Measurements from ENCODE around the gene TK1.

TK1 gene

DNA sequence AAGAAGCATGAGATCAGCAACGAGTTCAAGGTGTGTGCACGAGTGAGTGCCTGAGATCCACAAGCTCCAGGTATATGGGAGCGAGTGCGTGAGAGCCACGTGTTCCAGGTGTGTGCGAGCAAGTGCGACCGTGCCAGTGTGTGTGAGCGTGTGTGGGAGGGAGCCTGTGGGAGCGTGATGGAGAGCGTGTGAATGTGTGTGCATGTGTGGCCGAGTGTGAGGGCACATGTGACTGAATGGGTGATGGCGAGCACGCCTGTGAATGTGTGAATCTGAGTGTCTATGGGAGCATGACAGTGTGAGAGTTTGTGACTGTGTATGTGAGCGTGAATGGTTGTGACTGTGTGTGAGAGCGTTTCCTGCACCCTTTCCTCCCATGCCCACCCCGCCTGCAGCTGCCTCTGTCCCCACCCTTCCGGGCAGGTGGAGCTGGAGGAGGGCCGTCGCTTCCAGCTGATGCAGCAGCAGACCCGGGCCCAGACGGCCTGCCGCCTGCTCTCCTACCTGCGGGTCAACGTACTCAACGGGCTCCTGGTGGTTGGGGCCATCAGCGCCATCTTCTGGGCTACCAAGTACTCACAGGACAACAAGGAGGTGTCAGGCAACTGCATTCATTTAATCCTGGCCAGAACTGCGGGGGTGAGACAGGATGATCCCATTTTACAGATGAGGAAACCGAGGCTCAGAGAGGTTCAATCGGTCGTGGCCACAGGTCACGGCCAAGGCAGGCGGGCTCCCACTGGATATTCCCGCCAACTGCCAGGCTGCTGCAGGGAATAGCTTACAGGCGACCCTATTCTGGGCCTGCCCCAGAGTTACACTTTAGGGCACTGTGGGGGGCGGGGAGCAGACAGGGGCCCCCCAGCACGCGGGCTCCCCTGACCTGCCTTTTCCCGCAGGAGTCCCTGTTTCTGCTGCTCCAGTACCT lies 52.6 kb downstream of the TK1 start:
- peak in 1 of 2 donors; percentile 60 for DNase-seq (ENCODE audit: low read depth in 2 of 2)

DNA sequence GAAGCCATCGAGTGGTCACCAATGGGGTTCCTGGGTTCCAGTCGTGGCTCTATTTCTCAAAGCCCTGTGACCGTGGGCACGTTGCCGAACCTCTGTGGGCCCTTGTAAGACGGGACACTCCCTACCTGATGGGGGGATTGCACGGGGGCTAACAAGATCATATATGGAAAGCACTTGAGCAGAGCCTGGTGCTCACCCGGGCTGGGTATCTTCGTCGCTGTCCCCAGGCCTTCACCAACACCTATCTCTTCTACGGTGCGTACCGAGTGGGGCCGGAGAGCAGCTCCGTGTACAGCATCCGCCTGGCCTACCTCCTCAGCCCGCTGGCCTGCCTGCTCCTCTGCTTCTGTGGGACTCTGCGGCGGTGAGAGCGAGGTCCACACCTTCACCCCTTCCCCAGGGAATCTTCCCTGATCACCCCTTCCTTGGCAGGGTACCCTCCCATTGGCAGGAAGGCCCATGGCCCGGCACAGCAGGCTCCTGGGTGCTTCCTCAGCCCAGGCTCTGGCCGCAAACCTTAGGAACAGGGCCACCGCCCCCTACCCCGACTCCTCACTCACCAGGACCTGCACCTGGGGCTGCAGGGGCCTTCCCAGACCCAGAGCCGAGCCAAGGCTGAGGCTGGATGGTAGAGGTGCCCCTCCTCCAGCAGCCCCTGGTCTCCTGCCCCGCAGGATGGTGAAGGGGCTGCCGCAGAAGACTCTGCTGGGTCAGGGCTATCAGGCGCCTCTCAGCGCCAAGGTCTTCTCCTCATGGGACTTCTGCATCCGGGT lies 53.5 kb downstream of the TK1 start:
- DNase-seq (ENCODE audit: low read depth in 2 of 2), result no peak

DNA sequence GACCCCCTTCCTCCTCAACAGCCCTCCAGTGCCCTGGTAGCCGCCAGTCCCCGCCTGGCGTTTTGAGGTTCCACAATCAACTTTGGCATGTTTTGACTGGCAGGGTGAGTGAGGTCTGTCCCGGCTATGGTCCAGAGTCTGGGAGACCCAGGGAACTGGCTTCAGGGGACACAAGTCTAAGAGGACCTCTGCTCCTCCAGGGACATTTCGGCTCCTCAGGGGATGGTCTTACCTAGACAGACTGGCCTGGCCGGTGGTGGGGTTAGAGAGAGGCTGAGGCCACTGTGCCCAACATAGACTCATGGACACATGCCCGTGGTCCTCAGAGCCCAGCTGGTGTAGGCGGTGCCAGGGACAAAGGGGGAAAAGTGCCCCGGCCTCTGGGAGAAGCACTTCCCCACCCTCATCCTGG lies 54.1 kb downstream of the TK1 start:
- DNase-seq (ENCODE audit: low read depth in 2 of 2), result no peak

DNA sequence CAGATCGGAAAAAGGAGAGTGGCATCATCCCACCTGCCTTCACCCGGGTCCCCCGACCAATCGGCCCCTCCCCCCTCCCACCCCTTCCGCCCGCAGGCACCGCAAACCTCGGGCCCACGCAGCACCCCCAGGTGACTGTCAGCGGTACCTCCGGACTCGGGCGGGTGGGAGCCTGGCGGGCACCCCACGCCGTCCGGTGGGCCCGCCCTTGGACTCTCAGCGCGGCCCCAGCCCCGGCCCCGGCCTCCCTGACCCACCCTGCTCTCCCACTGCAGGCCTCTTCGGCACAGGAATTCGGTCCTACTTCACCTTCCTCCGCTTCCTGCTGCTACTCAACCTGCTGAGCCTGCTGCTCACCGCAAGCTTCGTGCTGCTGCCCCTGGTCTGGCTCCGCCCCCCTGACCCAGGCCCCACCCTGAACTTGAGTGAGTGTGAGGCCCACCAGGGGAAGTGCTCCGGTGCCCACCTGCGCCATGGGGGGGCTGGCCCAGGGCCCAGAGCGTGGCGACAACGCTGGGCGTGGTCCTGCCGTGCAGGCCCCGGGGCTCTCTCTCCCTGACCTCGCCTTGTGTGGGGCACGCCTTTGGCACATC lies 54.7 kb downstream of the TK1 start:
- DNase-seq (ENCODE audit: low read depth in 2 of 2), result no peak

DNA sequence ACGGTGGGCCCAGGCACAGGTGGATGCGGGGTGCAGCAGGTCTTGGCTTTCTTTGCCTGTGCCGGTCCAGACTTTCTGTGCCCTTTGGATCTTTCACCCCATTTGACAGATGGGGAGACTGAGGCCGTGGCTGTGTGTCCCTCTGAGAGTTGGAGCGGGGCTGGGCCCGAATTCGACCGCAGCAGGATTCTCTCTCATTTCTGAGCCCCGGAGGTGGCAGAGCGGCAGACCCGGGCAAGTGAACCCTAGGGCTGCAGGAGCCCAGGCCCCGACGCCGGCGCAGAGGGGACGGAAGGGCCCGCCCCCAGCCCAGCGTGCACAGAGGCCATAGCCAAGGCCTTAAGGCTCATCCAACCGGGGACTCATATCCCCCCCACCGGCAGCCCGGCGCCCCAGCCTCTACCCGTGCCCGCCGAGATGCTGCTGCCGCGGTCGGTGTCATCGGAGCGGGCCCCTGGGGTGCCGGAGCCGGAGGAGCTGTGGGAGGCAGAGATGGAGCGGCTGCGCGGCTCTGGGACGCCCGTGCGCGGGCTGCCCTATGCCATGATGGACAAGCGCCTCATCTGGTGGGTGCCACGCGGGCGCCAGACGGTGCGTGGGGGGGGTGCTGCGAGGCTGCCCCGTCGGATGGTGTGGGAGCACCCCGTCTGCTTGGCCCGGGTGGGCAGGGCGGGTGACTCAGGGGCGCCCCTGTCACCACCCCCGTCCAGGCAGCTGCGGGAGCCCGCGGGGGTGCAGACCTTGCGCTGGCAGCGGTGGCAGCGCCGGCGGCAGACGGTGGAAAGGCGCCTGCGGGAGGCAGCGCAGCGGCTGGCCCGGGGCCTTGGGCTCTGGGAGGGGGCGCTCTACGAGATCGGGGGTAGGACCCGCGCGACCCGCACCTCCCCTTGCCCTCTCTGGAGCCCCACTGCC lies 55.4 kb downstream of the TK1 start:
- no peak for DNase-seq (ENCODE audit: low read depth in 2 of 2)

DNA sequence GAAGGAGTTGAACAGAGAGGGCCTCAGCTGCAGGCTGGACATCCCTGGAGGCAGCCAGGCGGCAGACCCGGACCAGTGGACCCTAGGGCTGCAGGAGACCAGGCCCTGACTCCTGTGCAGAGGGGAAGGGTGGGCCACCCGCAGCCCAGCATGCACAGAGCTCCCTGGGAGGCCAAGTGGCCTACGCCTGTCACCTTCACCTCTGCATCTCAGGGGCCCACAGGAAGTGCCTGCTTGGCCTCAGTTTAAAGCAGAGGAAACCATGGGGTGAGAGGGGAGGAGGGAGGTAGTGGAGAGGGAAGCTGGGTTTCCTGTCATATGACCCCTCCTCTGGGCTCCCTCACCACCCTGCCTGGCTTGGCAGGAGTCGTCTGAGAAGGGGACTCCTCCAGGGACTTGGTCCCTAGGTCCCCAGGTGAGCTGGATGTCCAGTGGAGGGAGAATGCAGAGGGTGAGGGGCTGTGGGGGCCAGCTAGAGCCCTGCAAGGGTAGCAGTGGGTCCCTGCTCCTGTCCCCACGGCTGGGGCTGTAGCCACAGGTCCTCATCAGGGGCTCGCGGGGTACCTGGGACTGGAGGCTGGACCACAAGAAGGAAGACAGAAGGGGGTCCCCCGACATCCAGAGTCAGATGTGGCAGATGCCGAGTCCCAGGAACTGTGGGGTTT lies 56.3 kb downstream of the TK1 start, which contains the start of gene TMC8:
Gene TMC8, plus strand, starts transcription at position 335 of the 665 bp plus-strand sequence. CDS start 818 bp downstream, outside the sequence.
- no peak for DNase-seq (ENCODE audit: low read depth in 2 of 2)

DNA sequence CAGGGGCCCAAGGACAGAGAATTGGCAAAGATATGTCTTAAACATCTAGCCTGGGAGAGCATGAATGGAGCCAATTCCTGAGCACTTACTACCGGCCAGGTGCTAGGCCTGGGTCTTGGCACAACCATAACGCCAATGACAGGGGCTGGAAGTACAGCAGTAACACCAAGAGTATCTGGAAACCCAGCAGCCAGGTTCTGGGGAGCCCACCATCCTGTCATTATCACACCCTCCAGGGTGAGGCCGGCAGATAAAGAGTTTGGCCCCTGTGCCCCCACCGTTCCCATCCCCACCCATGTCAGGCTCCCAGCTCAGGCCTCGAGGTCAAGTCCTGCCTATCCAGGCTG lies 56.8 kb downstream of the TK1 start:
- no peak for DNase-seq (ENCODE audit: low read depth in 2 of 2)

DNA sequence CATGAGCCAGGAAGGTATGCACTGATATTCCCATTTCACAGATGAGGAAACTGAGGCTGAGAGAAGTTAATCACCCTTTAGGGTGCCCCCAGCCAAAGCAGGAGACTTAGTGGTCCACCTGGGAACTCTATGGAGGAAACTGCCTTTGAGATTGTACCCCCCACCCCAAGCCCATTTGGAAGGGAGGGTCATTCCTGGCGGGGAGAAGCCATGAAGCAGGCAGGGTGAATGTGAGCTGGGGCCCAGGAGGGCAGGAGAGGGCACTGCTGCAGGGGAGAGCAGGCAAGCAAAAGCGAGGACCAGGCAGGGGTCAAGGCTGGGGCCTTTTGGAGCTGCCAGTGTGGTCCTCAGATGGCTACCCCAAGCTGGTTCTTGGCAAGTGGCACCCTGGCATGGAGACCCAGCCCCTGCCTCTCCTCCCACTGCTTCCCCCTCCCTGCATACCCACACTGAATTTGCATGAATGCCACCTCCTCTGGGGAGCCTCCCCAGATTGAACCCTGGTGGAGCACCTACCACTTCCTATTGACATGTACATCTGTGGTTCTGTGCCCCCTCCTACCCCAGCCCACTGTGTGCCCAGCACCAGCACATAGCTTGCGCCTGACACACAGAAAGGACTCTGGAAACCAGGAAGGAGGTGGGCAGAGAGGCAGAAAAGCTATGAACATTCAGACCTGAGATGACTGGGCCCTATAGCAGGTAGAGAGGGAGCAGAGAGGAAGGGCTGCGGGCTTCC lies 57.3 kb downstream of the TK1 start:
- no peak for DNase-seq (ENCODE audit: low read depth in 2 of 2)

DNA sequence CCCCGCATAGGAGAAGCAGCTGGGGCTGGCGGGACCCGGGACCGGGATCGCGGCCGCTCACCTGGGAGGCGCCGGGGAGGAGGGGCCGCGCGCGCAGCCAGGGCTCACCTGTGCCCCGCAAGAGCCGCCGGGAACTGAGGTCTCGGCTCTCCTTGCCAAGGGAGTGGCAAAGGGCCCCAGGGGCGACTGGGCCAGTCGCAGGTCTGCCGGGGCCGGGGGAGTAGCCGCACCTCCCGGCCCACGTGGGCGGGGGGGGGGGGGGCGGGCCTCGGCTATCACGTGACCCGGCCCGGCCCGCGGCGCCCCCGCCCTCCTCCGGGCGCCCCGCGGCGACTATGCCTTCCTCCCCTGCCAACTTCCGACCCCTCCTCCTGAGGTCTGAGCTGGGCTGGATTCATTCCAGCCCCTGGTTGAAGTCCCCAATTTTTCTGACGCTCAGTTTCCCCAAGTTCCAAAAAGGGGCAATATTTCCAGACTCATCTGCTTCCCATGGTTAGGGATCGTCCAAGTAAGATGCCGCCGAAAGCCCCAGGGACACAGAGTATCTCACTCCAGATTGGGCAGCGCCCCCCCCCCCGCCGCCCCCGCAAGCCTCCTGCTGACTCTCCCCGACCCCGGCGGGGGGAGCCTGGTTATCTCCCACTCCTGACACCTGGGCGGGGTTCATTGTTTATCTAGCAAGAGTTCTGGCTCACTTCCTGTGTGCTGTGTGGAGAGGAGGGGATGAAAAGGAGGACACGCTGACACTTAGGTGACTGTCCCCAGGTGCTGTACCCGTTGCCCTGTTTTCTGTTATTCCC lies 58.1 kb downstream of the TK1 start, which contains the start of gene TMC6:
Gene TMC6, minus strand, starts transcription at position 205 of the 800 bp plus-strand sequence. CDS start 1,923 bp downstream, outside the sequence.
- DNase-seq (ENCODE audit: low read depth in 2 of 2), result no peak

DNA sequence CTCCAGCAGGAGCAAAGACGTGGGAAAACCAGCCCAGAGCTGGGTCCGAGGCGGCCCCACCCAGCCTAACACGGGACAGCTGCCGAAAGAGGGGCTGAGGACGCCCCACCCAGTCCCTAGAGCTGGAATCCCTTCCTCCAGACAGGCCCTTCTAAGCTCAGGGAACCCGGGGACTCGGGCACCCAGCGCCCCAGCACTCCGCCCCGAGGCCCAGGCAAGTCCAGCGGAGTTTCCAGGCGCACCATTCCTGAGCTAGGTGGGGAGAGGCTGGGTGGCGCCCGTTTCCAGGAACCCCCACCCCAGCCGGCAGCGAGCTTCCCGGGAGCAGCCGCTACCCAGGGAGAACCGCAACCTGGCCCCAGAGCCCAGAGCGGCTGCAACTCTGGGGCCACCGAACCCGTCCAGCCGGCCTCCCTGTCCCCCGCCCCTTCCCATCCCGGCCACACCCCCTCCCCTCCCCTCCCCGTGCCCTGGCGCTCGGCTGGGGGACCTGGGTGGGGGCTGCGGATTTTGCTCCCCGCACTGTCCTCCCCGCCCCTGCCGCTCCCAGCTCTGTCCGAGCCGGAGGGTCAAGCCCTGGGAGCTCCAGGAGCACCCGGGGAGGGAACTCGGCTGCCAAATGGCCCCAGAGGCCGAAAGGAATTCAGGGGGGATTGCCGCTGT lies 58.8 kb downstream of the TK1 start:
- no peak for DNase-seq (ENCODE audit: low read depth in 2 of 2)

DNA sequence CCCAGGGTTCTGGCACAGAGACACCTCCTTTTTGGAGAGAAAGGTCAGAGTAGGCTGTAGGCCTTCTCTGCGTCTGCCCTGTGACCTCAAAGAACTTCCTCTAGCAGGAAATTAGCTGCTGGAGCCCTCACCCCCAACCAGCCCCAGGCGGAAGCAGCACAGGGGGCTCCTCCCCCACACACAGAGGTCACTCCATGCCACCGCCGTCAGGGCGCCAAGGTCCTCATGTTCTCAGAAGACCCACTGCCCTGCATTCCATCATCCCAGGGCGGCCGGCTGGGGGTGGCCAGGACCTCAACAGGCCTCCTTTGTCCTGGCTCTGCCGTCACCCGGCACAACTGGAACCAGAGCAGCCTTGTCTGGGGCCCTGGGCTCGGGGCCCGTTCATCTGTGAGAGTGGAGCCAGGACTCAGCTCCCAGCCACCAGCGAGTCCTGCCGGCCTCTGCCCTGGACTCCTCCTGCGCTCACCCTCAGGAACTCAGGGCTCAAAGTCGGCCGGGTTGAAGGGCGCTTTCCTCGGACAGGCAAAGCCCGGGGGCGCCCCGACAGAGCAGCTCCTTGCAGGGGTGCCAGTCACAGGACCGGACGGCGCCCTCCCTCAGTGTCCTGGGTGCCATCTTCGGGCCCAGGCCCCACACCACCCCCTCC lies 59.5 kb downstream of the TK1 start:
- no peak for DNase-seq (ENCODE audit: low read depth in 2 of 2)

DNA sequence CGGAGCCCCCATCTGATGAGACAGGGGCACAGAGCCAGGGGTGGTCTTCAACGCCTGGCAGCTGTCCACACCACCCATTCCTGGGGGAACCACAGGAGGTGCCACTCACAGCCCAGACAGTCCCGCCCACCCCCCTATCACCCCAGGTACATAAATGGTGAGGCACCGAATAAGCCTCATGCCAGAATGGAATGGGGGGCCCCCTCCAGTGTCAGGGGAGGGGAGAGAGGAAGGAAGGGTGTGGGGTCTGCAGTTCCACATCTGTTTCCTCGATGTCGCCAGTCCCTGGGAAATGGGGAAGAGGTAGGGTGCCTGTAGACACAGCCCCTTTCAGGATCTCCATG lies 60.0 kb downstream of the TK1 start:
- no peak for DNase-seq (ENCODE audit: low read depth in 2 of 2)

DNA sequence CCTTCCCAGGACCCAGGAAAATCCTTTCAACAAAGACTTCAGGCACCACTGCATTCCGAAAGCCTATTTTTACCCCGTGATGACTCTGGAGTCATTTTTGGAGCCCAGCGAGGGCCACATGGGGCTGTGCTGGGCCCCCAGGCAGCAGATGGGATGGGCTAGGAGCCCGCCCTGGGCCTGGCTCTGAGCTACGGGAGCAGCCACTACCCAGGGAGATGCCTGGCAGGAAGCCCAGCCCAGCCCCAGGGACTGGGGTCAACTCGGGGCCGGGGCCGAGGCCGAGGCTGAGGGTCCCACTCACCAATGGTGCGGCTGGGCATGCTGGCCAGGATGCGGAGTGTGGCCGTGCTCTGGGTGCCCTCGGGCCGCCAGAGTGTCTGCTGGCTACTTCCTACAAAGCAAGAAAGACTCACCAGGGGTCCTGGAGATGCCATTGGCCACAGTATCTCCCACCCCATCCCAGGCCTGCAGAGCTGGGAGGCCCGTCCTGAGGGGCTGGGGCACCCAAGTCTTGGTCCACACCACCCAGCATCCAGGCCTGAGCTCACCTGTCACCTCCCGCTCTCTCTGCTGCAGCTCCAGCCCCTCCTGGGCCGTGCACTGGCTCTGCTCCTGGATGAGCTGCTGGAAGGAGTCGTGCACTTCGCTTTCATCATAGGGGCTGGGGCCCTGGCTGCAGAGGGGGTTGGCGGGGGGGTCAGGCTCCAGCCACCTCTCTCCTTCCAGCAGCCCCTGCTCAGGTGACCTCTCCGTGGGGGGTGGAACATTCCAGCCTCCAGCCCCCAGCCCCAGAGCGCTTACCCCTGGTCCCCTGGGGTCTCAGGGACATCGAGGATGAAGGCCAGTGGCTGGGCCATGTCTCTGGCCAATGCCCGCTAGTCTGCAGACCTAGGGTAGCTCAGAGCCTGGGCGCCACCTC lies 60.6 kb downstream of the TK1 start:
- no peak for DNase-seq (ENCODE audit: low read depth in 2 of 2)

DNA sequence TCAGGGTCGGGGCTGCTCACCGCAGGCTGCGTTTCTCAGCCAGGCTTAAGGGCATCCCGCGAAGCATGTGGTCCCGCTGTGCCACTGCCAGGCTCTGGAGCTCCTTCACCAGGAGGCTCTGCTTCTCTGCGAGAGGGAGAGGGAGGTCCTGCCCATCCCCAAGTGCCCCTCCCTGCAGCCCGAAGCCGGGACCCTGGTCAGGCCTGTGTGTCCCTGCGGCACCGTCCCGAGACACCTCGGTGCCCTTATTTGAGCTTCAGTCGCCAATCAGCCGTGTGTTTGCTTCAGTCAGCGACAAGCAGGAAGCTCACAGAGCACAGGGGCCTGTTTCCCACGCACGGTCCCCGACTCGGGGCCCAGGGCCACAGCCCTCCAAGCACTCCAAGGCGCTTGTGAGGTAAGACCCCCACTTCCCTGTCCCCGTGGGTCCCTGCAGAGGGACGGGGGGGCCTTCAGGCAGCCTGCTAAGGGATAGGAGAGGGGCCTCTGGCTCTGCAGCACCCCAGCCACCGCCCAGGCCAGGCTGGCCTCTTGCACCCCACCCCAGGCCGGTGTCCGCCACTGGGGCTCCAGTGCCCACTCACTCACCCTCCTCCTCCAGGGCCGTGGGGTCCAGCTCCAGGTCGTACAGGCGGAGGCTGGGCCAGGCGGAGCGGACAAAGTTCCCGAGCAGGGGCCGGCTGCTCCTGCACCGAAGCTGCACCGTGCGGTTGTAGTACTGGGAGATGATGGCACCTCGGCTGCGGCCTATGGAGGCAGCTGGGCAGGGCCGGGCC lies 61.5 kb downstream of the TK1 start:
- DNase-seq (ENCODE audit: low read depth in 2 of 2), result no peak

DNA sequence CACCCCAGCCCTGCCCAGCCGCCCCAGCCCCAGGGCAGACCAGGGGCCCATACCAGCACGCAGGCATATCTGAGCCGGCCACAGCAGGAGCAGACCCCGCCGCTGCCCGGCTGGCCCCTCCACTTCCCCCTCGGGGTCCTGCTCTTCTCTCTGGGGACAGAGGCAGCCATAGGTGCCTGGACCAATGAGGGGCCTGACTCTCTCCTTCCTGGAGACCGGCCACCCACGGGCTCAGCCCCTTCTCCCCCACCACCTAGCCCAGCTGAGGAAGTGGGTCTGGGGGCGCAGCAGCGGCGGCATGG lies 62.1 kb downstream of the TK1 start:
- DNase-seq (ENCODE audit: low read depth in 2 of 2), result no peak
